IPS-11a (cell line): ENCODE results near the gene RALGAPA2.

ENCODE experiments used
- H3K4me3 ChIP-seq: one replicate; pipeline ENCODE4 v1.5.1; 2013; ENCODE audit warnings: low read depth, low read length, control low read depth

RALGAPA2 gene

DNA sequence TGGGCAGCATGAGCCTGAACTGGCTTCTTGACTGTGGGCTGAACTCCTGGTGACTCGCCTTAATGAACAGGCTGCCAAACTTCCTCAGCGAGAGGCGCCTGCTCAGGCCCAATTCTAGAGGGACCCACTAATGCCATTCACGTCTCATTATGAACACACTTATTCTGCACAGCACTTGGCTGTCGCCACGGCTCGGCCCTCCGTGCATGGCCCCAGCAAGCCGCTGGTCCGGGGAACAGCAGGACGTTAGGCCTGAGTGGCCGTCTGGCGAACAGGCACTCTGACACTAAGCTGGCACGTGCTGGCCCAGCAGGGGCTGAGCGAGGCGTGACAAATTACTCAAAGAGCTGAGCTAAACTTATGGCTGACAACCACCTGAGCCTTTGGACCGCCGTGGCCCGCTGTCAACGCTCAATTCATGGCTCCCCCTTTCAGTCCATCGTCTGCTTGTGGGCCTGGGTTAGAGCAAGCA lies 298.6 kb downstream of the RALGAPA2 start:
- H3K4me3 ChIP-seq, result no peak overlapping the region

- H3K4me3 ChIP-seq, result no peak overlapping the region
These were observed 299.7 kb downstream of the RALGAPA2 start for GRCh38 chr20:20412750-20413149.

GRCh38 chr20:20411836-20412235 lies 300.6 kb downstream of the RALGAPA2 start:
- H3K4me3 ChIP-seq, result no peak overlapping the region

DNA sequence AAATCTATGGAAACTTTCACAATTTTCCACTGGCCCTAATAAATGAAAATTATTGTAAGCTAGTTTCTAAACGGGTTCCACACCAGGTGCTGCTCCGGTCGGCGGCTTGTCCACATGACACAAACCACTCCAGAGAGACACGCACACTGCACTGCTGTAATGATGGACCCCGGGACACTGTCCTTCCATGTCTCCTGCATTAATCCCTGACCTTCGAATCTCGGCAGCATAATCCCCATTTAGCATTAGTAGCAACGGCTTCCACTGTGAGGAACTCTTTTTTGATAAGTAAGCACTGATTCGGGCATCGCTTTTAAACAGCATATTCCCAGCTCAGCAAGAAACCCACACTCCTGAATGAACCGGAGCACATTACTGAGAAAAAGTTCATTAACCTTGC lies 301.0 kb downstream of the RALGAPA2 start:
- H3K4me3 ChIP-seq, result no peak overlapping the region

- H3K4me3 ChIP-seq, result no peak overlapping the region
These were observed 301.8 kb downstream of the RALGAPA2 start for GRCh38 chr20:20410678-20411077.

DNA sequence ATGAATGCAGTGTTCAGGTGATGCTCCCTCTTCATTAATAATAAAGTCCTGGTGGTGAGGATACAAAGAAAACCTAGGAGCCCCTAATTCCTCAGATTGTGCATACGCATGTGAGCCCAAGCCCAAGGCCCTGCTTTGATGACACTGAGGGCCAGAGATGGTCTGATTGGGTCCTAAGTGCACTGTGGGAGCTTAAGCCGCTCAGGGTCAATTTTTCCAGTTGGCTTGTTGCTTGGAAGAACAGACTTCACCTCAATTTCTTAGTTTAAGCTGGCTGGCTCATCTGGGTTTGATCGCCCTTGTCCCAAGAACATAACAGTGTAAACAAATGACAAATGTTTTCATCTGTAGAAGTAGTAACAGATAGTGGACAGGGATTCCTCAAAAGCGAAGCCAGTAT lies 303.1 kb downstream of the RALGAPA2 start:
- H3K4me3 ChIP-seq, result no peak overlapping the region

- no peak overlapping the region for H3K4me3 ChIP-seq
These were observed 304.3 kb downstream of the RALGAPA2 start for GRCh38 chr20:20407891-20408805.

DNA sequence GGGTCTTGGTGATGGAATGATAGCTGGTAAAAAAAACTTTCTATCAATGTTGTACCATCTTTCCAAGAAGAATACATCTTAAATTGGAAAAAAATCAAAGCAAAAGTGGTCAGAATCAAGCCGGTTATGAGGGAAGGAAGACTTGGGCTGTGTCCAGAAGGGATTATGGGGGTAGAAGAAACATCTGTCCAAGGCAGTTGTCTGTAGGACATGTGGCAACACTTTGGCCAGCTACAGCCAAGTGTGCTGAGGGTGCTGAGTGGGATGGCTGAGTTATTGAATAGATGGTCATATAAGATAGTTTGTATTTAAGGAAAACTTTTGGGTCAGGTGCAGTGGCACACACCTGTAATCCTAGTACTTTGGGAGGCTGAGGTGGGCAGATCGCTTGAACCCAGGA lies 306.1 kb downstream of the RALGAPA2 start:
- H3K4me3 ChIP-seq, result no peak overlapping the region

GRCh38 chr20:20405623-20406022 lies 306.8 kb downstream of the RALGAPA2 start:
- no peak overlapping the region for H3K4me3 ChIP-seq

GRCh38 chr20:20404633-20405032 lies 307.8 kb downstream of the RALGAPA2 start:
- H3K4me3 ChIP-seq, result no peak overlapping the region

- no peak overlapping the region for H3K4me3 ChIP-seq
These were observed 310.5 kb downstream of the RALGAPA2 start for GRCh38 chr20:20401991-20402390.

DNA sequence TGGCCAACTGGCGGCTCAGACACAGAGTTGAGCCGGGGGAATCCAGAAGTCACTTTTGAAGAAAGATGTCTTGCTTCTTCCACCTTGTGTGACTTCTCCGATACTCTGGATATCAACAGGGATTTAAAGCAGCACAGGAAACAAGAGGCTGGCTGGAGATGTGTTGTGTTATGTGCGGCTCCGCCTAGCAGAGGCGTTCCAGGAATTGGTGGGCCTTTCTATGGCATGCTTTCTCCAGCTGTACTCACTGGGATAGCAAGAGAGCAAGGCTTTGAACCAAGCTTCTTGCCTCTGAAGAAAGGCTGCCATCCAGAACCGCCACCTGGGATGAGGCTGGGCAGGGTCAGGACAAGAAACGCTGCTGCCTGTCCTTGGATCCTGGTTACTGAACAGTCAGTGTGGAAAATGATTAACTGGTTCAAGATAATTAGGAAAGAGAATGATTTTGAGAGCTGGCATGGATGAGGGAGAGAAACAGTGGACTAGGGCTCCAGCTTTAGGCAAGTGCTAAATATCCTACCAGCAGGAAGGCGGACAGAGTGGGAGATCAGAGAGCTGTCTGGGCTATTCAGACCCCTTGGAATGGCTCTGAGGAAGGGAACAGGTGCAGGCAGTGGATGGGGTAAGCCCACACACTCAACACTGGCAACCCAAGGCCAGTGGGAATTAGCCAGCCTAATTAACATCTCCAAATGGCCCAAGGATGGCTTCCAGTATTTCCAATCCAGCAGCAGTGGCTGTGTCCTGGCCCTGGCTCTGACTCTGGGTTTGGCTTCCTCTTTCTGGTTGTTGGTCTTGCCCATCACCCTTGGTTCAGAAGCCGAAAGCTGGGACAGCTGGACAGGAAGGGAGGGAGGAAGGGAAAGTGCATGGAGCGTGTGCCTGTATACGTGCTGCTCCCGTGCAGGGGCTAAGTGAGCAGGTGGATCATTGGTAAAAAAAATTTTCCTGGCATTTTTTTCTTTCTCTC lies 312.6 kb downstream of the RALGAPA2 start:
- H3K4me3 ChIP-seq, result no peak overlapping the region

- H3K4me3 ChIP-seq, result no peak overlapping the region
These were observed 314.3 kb downstream of the RALGAPA2 start for GRCh38 chr20:20398123-20398522.

- no peak overlapping the region for H3K4me3 ChIP-seq
These were observed 315.6 kb downstream of the RALGAPA2 start for GRCh38 chr20:20396794-20397193.

GRCh38 chr20:20395903-20396568 lies 316.4 kb downstream of the RALGAPA2 start:
- H3K4me3 ChIP-seq, result no peak overlapping the region

GRCh38 chr20:20395087-20395486 lies 317.4 kb downstream of the RALGAPA2 start:
- H3K4me3 ChIP-seq, result no peak overlapping the region

GRCh38 chr20:20393207-20394120 lies 319.0 kb downstream of the RALGAPA2 start:
- no peak overlapping the region for H3K4me3 ChIP-seq

GRCh38 chr20:20391766-20392165 lies 320.7 kb downstream of the RALGAPA2 start:
- H3K4me3 ChIP-seq, result no peak overlapping the region

- no peak overlapping the region for H3K4me3 ChIP-seq
These were observed 321.3 kb downstream of the RALGAPA2 start for GRCh38 chr20:20391115-20391514.

DNA sequence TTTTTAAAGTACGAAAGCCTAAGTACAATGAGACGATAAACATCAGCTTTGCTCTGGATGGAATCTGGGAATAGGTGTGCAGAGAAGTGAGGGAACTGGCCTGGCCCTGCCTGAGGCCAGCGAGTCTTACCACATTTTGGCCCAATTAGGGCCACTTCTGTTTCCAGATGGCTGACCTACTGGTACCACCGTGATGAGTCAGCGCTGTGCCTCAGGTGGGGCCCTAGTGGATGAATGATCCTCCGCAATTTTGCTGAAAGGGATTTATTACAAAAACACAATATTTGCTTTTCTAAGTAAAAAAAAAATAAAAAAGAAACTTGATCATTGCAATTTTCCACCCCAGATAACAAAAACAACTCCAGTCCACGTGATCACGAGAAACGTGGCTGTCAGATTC lies 322.1 kb downstream of the RALGAPA2 start:
- H3K4me3 ChIP-seq, result no peak overlapping the region
